Subcutaneous abdominal adipose tissue (tissue), 5 donors: ENCODE results near the gene OBSCN.

Experiments used
- H3K27ac ChIP-seq: one replicate; pipeline ENCODE4 v1.7.0; 2013; ENCODE audit warnings: low read depth, mild to moderate bottlenecking, inconsistent platforms, low read length, moderate library complexity
- H3K27me3 ChIP-seq, 5 donors: one replicate each; pipeline ENCODE4 v1.7.0; 2013; ENCODE audit warnings: low read length in 5 of 5, inconsistent platforms in 1 of 5; ENCODE audit not compliant: control insufficient read depth in 5 of 5, insufficient read depth in 4 of 5
- H3K36me3 ChIP-seq, 5 donors: one replicate each; pipeline ENCODE4 v1.7.0; 2013; ENCODE audit warnings: low read length in 5 of 5; ENCODE audit not compliant: control insufficient read depth in 5 of 5, insufficient read depth in 5 of 5
- H3K4me1 ChIP-seq, 5 donors: one replicate each; pipeline ENCODE4 v1.7.0; 2013; ENCODE audit warnings: low read length in 5 of 5, mild to moderate bottlenecking in 3 of 5, moderate library complexity in 1 of 5; ENCODE audit not compliant: control insufficient read depth in 5 of 5, insufficient read depth in 5 of 5
- H3K4me3 ChIP-seq, 5 donors: one replicate each; pipeline ENCODE4 v1.7.0; 2013; ENCODE audit warnings: low read length in 5 of 5, low read depth in 1 of 5
- H3K9ac ChIP-seq, 5 donors: one replicate each; pipeline ENCODE4 v1.7.0; 2013; ENCODE audit warnings: low read length in 5 of 5, mild to moderate bottlenecking in 4 of 5, moderate library complexity in 3 of 5
- H3K9me3 ChIP-seq, 5 donors: one replicate each; pipeline ENCODE4 v1.7.0; 2013; ENCODE audit warnings: low read length in 5 of 5; ENCODE audit not compliant: control insufficient read depth in 5 of 5
- donor health status: healthy.
- donor health status: healthy.
- donor health status: healthy.
- donor health status: healthy.
- donor health status: healthy.

OBSCN gene

DNA sequence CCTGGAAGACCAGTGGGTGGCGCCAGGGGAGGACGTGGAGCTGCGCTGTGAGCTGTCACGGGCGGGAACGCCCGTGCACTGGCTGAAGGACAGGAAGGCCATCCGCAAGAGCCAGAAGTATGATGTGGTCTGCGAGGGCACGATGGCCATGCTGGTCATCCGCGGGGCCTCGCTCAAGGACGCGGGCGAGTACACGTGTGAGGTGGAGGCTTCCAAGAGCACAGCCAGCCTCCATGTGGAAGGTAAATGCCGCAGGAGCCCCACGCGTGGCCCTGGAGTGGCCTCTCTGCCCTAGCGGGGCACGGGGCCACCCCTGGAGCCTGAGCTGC, 75.2 kb downstream of the OBSCN start:
- peaks cover 0 to 26% (median 13%) of the 10 kb centered on the region in 5 donors for H3K36me3 ChIP-seq
- H3K27ac ChIP-seq = no peak overlapping the region
- no peaks in the 10 kb centered on the region for H3K9me3 ChIP-seq

GRCh38 chr1:228283476-228284147, 75.8 kb downstream of the OBSCN start:
- Histone ChIP-seq H3K27ac (no peak overlapping the region), H3K36me3 (peaks cover 0 to 26% (median 13%) of the 10 kb centered on the region in 5 donors)

More for the DNA sequence above, 75.2 kb downstream of the OBSCN start:
- Histone ChIP-seq H3K9ac (no peak overlapping the region), H3K4me1 (no peaks in the 10 kb centered on the region), H3K4me3 (no peak overlapping the region), H3K27me3 (no peaks in the 10 kb centered on the region)

GRCh38 chr1:228284148-228284495, 76.3 kb downstream of the OBSCN start:
- Histone ChIP-seq H3K9me3 (no peaks in the 10 kb centered on the region), H3K4me1 (no peaks in the 10 kb centered on the region), H3K27ac (no peak overlapping the region), H3K4me3 (no peak overlapping the region), H3K27me3 (no peaks in the 10 kb centered on the region), H3K9ac (no peak overlapping the region), H3K36me3 (peaks cover 0 to 26% (median 13%) of the 10 kb centered on the region in 5 donors)

More at GRCh38 chr1:228283476-228284147, 75.8 kb downstream of the OBSCN start:
- H3K9ac ChIP-seq = no peak overlapping the region
- H3K9me3 ChIP-seq = no peaks in the 10 kb centered on the region
- no peak overlapping the region for H3K4me3 ChIP-seq
- no peaks in the 10 kb centered on the region for H3K27me3 ChIP-seq
- no peaks in the 10 kb centered on the region for H3K4me1 ChIP-seq

- no peak overlapping the region for H3K27ac ChIP-seq
- no peaks in the 10 kb centered on the region for H3K9me3 ChIP-seq
- peaks cover 0 to 25% (median 13%) of the 10 kb centered on the region in 5 donors for H3K36me3 ChIP-seq
Observed at GRCh38 chr1:228284521-228284920, 76.7 kb downstream of the OBSCN start.

DNA sequence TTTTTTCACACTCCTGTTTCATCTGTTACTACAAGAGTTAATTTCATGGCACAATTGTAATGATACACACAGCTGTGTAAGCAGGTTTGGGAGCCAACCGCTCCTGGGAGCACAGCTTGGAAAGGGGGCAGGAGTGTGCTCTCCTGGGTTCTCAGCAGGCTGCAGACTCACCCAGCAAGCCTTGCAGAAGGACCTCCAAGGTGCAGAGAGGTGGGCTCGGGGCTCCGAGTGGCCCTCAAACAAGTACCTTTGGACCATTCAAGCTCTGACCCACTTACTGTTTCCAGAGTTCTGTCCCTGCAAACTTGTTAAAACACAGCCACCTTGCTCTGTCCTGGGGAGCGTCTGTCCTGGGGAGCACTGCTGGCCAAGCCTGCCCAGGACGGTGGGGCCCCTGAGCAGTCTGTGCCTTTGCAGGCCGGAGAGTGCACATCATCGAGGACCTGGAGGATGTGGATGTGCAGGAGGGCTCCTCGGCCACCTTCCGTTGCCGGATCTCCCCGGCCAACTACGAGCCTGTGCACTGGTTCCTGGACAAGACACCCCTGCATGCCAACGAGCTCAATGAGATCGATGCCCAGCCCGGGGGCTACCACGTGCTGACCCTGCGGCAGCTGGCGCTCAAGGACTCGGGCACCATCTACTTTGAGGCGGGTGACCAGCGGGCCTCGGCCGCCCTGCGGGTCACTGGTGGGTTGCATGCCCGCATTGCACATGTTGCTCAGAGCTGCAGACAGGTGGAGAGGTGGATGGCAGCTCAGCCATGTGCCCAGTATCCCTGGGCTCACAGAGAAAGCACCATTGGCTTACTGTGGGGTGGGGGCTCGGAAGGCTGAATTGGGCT, 78.0 kb downstream of the OBSCN start:
- no peak overlapping the region for H3K27ac ChIP-seq
- H3K4me1 ChIP-seq = no peaks in the 10 kb centered on the region
- no peak overlapping the region for H3K4me3 ChIP-seq
- H3K9ac ChIP-seq = no peak overlapping the region
- H3K36me3 ChIP-seq = peaks cover 0 to 15% (median 7%) of the 10 kb centered on the region in 5 donors
- H3K9me3 ChIP-seq = no peaks in the 10 kb centered on the region
- no peaks in the 10 kb centered on the region for H3K27me3 ChIP-seq

More at GRCh38 chr1:228284521-228284920, 76.7 kb downstream of the OBSCN start:
- no peak overlapping the region for H3K9ac ChIP-seq
- no peaks in the 10 kb centered on the region for H3K4me1 ChIP-seq
- H3K27me3 ChIP-seq = no peaks in the 10 kb centered on the region
- no peak overlapping the region for H3K4me3 ChIP-seq

- Histone ChIP-seq H3K9me3 (no peaks in the 10 kb centered on the region), H3K36me3 (peaks cover 0 to 14% (median 4%) of the 10 kb centered on the region in 5 donors), H3K4me3 (no peak overlapping the region), H3K27me3 (peaks cover 0 to 2% (median 0%) of the 10 kb centered on the region in 5 donors), H3K27ac (no peak overlapping the region), H3K4me1 (no peaks in the 10 kb centered on the region), H3K9ac (no peak overlapping the region)
Observed at GRCh38 chr1:228286505-228287417, 78.9 kb downstream of the OBSCN start.

- H3K4me3 ChIP-seq = no peak overlapping the region
- no peaks in the 10 kb centered on the region for H3K4me1 ChIP-seq
- peaks cover 0 to 14% (median 4%) of the 10 kb centered on the region in 5 donors for H3K36me3 ChIP-seq
- H3K27ac ChIP-seq = no peak overlapping the region
- H3K9me3 ChIP-seq = no peaks in the 10 kb centered on the region
- no peak overlapping the region for H3K9ac ChIP-seq
- peaks cover 0 to 2% (median 0%) of the 10 kb centered on the region in 5 donors for H3K27me3 ChIP-seq
Observed at GRCh38 chr1:228287541-228288425, 79.9 kb downstream of the OBSCN start.

GRCh38 chr1:228288536-228289238, 80.8 kb downstream of the OBSCN start:
- Histone ChIP-seq H3K4me3 (no peak overlapping the region), H3K4me1 (no peaks in the 10 kb centered on the region), H3K9ac (no peak overlapping the region), H3K9me3 (no peaks in the 10 kb centered on the region), H3K36me3 (peaks cover 0 to 10% (median 2%) of the 10 kb centered on the region in 5 donors), H3K27me3 (peaks cover 0 to 3% (median 2%) of the 10 kb centered on the region in 5 donors), H3K27ac (no peak overlapping the region)
